ENCODE data around the gene CCL17.
A peak's percentile ranks its signal among the peaks of the same experiment; 100 is the strongest.
"Not testable (repeated sequence)": the region's sequence is repeated elsewhere in the genome, so short reads cannot be mapped to it uniquely, and the experiment has no call there.

The CCL17 gene

DNA sequence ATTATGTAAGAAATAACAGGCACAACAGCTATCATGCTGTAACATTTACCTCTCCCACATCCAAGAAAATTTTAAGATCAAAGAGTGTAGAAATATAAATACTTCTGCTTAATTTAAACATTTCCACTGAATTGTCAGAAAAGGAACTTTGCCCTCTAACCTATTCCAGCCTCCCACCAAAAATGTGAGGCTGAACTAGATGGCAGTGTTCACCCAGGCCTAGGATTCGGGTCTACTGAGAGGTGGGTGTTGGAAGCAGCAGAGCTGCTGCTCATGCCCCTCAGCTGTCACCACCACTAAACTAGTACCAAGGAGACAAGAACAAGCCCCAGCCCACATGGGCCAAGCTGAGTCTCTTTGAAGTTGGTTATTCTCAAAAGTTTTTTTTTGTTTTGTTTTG, 31.3 kb downstream of the CCL17 start:
- no peak for DNase-seq

DNA sequence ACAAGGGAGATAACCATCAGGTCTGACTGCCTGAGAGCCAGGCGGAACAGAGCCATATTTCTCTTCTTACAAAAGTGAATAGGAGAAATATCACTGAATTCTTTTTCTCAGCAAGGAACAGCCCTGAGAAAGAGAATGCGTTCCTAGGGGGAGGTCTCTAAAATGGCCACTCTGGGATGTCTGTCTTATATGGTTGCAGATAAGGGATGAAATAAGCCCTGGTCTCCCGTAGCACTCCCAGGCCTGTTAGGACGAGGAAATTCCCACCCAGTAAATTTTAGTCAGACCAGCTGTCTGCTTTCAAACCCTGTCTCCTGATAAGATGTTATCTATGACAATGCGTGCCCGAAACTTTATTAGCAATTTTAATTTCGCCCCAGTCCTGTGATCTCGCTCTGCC, 35.4 kb downstream of the CCL17 start:
- not testable (repeated sequence) for DNase-seq

DNA sequence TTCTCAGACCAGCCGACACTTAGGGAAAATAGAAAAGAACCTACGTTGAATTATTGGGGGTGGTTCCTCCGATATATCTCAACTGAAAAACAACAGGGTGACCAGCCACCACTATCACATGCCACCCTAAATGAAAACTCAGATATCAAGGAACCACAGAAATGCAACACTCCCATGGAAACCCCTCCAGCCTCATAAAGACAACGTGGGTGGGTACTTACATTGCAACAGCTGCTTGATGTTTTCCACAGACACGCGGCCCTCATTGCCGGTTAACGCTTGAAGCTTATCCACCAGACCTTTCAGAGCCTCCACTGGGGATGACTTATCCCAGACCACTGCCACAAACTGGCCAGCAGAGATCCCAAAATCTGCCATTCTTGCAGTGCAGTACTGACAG, 36.0 kb downstream of the CCL17 start:
- not testable (repeated sequence) for DNase-seq

DNA sequence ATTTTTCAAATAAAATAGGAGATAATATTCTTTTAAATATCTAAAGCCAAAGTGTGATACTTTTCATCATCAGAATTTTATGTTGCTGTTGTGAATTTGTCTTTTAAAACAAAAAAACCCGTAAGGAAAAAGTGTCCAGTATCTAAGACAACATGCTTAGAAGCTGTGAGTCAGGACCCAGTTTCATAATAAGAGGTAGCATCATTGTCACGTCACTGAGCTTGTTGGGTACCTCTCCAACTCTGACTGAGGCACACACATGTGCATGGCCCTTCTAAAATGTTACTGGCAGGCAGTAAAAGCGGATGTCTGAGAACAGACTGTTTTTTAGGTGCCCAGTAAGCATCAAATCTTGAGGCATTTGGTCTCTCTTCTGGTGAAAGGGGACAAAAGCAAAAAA, 40.1 kb downstream of the CCL17 start:
- peak; percentile 25 for DNase-seq

DNA sequence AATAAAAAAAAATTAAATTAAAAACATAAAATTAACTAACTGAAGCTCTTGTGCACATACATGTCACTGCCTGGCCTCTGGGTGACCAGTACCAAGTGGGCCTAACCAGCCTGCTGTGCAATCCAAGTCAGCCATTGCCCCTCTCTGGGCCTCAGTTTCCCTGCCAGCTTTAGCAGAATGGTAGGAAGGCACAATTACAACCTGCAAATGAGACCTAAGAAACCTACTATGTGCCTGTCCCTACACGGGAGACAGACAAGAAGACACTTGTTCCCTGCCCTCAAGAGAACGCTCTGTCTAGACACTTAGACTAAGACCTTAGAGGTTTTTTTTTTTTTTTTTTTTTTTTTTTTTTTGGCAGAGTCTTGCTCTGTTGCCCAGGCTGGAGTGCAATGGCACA, 40.9 kb downstream of the CCL17 start:
- DNase-seq: no peak

DNA sequence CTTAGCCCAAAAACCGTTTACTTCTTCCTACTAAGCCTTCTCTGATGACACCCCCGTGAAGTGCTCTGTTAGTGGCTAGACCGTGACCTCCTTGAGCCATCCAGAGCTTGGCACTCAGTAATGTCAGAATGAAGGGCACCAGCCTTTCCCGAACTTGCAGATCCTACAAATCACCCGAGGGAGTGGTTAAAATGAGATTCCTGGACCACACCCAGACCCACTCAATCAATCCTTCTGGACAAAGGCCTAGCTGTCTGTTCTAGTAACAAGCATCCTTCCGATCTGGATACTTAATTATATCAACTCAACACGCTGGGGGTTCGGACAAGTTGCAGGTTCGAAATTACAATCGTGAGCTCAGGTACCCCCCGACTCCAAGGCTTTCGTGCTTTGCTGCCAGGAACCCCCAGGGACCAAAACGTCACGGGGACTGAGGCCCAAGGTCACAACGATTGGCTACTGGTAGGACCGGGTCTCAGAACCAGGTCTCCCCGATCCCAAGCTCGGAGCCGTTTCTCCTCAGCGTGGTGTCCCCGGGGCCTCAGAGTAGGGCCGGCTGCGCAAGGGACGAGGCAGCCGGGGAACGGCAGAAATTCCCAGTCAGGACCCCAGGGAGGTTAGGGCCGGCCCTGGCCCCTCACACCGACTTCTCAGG, 42.1 kb downstream of the CCL17 start:
- DNase-seq: peak; percentile 38

DNA sequence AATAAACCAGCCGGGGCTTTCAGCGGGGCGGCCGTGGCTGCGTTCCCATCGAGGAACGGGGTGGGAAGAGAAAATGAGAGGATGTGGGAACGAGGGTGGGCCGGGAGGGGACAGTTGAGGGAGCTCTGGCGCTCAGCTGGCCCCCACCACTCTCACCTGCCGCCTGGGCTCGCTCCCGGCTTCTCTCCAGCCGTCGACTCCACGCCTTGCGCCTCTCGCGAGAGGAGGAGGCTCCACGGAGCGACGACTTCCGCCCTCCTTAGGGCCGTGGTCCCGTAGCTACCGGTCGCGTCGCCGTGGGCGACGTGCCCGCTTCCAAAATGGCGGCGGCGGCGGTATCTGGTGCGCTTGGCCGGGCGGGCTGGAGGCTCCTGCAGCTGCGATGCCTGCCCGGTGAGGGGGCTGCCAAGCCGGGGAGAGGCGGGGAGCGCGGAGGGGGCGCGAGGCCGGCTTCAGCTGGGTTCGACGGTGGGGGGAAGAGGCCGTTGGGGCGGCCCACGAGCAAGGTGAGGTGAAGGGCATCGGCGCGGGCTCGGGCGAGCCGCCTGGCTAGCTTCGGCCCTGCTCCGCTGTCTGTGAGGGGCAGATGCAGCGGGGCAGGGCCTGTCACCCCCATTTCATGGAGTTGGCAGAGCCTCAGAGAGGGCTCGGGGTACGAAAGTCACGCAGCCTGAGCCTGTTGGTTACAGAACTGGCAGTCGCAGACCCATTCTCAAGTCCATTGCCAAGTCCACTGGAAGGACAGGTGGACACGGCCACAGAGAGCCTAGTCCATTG, 42.8 kb downstream of the CCL17 start, which contains the start of the genes CIAPIN1 and COQ9:
Gene CIAPIN1, minus strand, starts transcription at position 200 of the 777 bp plus-strand sequence. CDS start 6,457 bp downstream, outside the sequence.
Gene COQ9, plus strand, starts transcription at position 294 of the 777 bp plus-strand sequence. Its CDS starts 27 bp downstream, at position 321.
- DNase-seq: peak; percentile 97

DNA sequence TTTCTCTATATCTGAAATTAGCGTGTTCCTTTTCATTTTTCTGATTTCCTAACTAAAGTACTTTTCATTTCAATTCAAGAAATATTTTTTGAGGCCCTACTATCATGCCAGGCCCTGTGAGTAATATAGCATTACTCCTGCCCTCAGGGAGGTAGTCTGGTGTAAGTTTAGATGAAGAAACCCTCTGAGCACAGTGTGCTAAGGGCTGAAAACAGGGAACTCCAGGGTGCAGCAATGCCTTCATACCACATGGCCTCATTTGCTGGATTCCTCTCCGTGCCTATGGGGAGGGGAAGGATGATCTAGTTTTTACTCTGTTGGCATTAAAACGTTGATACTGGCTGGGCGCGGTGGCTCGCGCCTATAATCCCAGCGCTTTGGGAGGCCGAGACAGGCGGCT, 47.5 kb downstream of the CCL17 start:
- DNase-seq: no peak

DNA sequence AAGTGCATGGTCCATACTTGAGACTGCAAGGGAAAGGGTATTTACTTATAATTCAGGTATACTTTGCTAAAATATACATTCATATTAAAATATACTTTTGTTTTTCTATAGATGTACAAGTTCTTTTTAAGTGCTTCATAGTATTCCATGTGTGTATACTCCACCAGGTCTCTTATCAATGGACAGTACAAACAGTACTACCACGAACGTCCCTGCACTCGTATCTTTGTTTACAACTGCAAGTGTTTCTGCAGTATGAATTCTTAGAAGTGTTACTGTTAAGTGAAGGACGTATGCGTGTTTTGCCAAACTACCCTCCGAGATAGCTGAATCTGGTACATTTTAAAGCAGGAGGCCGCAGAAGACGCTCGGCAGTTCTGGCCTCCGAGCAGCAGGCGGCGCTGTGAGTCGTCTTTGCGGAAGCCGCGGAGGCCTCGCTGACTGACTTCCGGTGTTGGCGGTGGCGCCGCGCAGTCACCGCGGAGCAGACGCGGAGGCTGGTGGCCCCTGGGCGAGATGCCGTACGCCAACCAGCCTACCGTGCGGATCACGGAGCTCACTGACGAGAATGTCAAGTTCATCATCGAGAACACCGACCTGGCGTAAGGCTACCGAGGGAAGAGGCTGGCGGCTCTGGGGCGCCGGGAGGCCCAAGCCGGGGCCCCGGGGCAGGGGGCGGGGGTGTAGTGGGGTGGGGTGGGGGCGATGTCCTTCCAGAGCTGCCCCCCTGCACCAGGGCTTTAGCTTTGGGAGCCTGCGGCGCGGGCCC, 57.8 kb downstream of the CCL17 start, which contains the start of gene POLR2C:
Gene POLR2C, plus strand, starts transcription at position 471 of the 769 bp plus-strand sequence. Its CDS starts 46 bp downstream, at position 517.
- peak; percentile 94 for DNase-seq

DNA sequence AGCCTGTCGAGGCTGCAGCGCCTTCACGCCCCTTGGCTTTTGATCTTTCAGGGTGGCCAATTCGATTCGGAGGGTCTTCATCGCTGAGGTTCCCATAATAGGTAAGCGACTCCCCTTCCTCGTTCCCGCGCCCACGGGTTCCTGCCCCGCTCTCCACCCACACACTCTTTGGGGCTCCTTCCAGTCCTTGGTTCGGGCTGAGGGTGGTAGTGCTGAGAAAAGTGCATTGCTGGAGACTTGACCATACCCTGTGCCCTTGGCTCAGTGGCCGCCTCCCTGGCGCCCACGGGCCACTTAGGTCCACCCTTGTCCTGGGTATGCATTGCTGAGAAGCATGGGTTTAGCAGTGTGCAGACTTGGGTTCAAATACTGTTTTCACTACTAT, 58.4 kb downstream of the CCL17 start:
- no peak for DNase-seq

DNA sequence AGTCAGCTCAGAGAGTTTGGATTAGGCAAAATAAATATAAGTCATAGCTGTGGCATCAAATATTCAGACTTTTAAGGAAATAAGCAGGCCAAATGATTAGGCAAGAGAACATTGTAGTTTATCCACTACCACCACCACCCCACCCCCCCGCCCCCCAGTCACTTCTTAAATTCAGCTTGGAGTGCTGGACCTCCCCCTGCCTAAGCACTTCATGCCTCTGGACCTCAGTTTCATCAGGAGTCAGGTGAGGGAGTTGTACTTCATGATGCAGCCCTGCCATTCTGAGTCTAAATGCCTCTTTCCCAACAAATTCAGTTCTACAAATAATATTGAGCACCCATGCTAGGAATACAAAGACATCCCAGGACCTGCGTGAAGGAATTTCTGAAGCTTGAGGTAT, 60.0 kb downstream of the CCL17 start:
- no peak for DNase-seq
